ENCODE data around the gene GYS1. TPM values are rescaled to one million over a fixed set of nuclear protein-coding genes. Genes with fewer than 3 reads are reported as not detected.
A peak's percentile ranks its signal among the peaks of the same experiment; 100 is the strongest.
"Not testable (repeated sequence)": the region's sequence is repeated elsewhere in the genome, so short reads cannot be mapped to it uniquely, and the experiment has no call there.

GYS1 gene
- total RNA-seq, result 100 to 1,000 TPM; 110 to 221 (median 126) TPM

- in situ Hi-C loops (cut with MboI; ENCODE audit: low sequenced_read_pairs in 4 of 4), result no loop called here
- intact Hi-C loops (cut with DNase I; ENCODE audit: low total_unique reads), result loop anchor here (1.0 to 10.0 kb wide), 7 partner anchors 28 to 821 kb away; partner anchors contain the start of genes EMP3, FTL, FUZ and KCNA7
- Histone ChIP-seq H3K4me1 (peaks cover 44 to 51% of the 10 kb centered on the region in 2 donors), H3K27me3 (no peaks in the 10 kb centered on the region), H3K9me3 (no peaks in the 10 kb centered on the region), H3K27ac (peak within 1 kb of the TSS; percentile 93 to 100 (median 99)), H3K4me3 (peak within 1 kb of the TSS; percentile 75 to 99 (median 84)), H3K36me3 (peaks cover 0 to 8% of the 10 kb centered on the region in 2 donors)
- TF ChIP-seq CTCF (IDR thresholded peaks at IDR 0.05 in 4 of 5, conservative IDR thresholded peaks at IDR 0.05 in 1 of 5) (peak; percentile 98 to 99 (median 99)), POLR2A (IDR thresholded peaks at IDR 0.05) (peak; percentile 98 to 99)
- ATAC-seq, result peak; percentile 73 to 75
- DNase-seq, result peak; percentile 98 to 100
Observed at GRCh38 chr19:48993175-48994034, at the start of gene GYS1, which contains the start of gene RUVBL2. TSS of gene GYS1 (minus strand) at chr19:48993309. CDS start at chr19:48993112, 197 bp downstream. TSS of gene RUVBL2 (plus strand) at chr19:48993887. CDS start at chr19:48993912, 25 bp downstream.

GRCh38 chr19:49042666-49043065, 49.6 kb upstream of the GYS1 start:
- H3K4me3 ChIP-seq; in situ Hi-C loops (cut with MboI; ENCODE audit: low sequenced_read_pairs in 4 of 4); H3K36me3 ChIP-seq; H3K27ac ChIP-seq; H3K9me3 ChIP-seq; DNase-seq; ATAC-seq; H3K27me3 ChIP-seq; intact Hi-C loops (cut with DNase I; ENCODE audit: low total_unique reads); H3K4me1 ChIP-seq: not testable (repeated sequence)

- DNase-seq, result no peak
- in situ Hi-C loops (cut with MboI; ENCODE audit: low sequenced_read_pairs in 4 of 4), result no loop called here
- H3K9me3 ChIP-seq, result no peaks in the 10 kb centered on the region
Observed at GRCh38 chr19:49042177-49042576, 49.1 kb upstream of the GYS1 start.

GRCh38 chr19:49039736-49040135, 46.6 kb upstream of the GYS1 start:
- H3K4me1 ChIP-seq; H3K27ac ChIP-seq; H3K36me3 ChIP-seq; H3K27me3 ChIP-seq; in situ Hi-C loops (cut with MboI; ENCODE audit: low sequenced_read_pairs in 4 of 4); ATAC-seq; H3K4me3 ChIP-seq; intact Hi-C loops (cut with DNase I; ENCODE audit: low total_unique reads); H3K9me3 ChIP-seq; DNase-seq: not testable (repeated sequence)

More at GRCh38 chr19:49042177-49042576, 49.1 kb upstream of the GYS1 start:
- Histone ChIP-seq H3K4me1 (no peaks in the 10 kb centered on the region), H3K4me3 (no peak overlapping the region), H3K27ac (no peak overlapping the region), H3K27me3 (no peaks in the 10 kb centered on the region), H3K36me3 (no peaks in the 10 kb centered on the region)
- intact Hi-C loops (cut with DNase I; ENCODE audit: low total_unique reads), result no loop called here
- no peak for ATAC-seq
- TF ChIP-seq CTCF (IDR thresholded peaks at IDR 0.05 in 4 of 5, conservative IDR thresholded peaks at IDR 0.05 in 1 of 5), result no peak
- TF ChIP-seq POLR2A (IDR thresholded peaks at IDR 0.05), result no peak

GRCh38 chr19:49038557-49039276, 45.6 kb upstream of the GYS1 start:
- H3K27ac ChIP-seq; H3K36me3 ChIP-seq; DNase-seq; H3K27me3 ChIP-seq; H3K4me3 ChIP-seq; H3K4me1 ChIP-seq; H3K9me3 ChIP-seq; in situ Hi-C loops (cut with MboI; ENCODE audit: low sequenced_read_pairs in 4 of 4); intact Hi-C loops (cut with DNase I; ENCODE audit: low total_unique reads); ATAC-seq: not testable (repeated sequence)

GRCh38 chr19:49038111-49038510, 45.0 kb upstream of the GYS1 start:
- H3K27me3 ChIP-seq; H3K27ac ChIP-seq; H3K36me3 ChIP-seq; in situ Hi-C loops (cut with MboI; ENCODE audit: low sequenced_read_pairs in 4 of 4); intact Hi-C loops (cut with DNase I; ENCODE audit: low total_unique reads); DNase-seq; H3K4me1 ChIP-seq; H3K4me3 ChIP-seq; ATAC-seq; H3K9me3 ChIP-seq: not testable (repeated sequence)

All from gastrocnemius medialis (tissue), 4 donors.